Pons (tissue), 1 donor: ENCODE results near the gene GRM7.

Experiments used
- DNase-seq: peaks from one replicate; pipeline ENCODE4 v3.0.0-alpha.2; 2016; ENCODE audit warnings: low spot score

Gene GRM7

DNA sequence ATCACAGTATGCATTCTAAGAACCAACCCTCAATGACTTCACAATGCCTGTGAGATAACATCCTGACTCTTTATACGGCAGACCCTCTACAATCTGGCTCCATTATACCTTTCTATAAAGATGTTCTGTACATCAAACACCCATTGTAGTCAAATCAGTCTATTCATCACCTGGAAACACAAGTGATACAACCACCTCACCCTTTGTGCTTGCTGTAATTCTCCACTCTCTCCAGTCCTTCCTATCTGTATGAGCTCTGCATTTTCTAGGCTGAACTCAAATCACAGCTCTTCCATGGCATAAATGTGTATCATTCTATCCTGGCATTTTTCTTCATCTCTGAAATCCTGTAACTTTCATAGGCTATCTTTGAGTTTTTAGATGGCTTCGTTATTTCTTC is 539.4 kb downstream of the GRM7 start:
- DNase-seq = no peak

DNA sequence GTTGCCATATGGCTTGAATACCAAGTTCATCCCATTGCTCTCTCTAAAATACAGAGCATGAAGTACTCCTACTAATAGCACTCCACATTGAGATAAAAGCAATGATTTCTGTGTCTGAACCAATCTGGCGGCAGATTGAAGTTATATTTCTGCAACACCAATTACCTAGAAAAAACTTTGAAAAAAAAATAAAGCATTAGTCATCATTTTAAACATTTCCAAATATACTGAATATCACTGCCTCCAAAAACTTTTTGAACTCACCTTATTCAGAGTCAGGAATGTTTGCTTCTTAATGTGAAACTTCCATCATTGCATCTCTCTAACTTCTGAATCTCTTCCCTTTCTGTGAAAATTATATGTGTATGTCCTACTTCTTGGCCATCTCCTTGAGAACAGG is 540.5 kb downstream of the GRM7 start:
- DNase-seq = no peak

DNA sequence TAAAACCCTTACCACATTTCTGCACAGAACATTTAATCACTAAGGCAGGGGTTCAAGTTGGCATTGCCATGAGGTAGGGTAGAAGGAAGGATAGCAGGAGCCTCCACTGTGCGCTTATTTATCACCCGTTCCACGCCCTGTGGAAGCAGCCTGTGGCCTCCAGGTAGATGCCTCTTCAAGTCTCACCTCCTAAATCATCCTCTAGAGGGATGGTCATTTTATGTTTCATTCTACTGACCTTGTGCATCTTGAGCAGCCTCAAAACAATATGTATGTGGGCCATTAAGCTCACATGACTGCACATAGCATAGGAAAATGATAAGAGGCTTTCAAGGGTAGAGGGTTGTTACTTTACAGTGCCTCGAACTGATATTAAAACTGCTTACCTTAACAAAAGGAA is 546.2 kb downstream of the GRM7 start:
- DNase-seq = no peak

DNA sequence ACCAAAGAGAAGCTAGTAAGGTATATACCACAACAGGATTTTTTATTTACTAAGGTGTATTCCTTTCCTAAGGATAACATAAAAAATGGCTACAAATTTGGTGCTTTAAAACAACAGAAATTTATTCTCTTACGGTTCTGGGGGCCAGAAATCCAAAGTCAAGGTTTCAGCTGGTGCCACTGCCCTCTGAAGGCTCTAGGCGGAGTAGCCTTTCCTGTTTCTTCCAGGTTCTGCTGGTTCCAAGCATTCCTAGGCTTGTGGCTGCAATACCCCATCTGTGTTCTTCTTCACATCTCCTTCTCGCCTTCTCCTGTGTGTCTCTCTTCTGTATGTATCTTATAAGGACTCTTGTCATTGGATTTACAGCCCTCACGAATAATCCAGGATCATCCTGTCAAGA is 549.9 kb downstream of the GRM7 start:
- DNase-seq = no peak

DNA sequence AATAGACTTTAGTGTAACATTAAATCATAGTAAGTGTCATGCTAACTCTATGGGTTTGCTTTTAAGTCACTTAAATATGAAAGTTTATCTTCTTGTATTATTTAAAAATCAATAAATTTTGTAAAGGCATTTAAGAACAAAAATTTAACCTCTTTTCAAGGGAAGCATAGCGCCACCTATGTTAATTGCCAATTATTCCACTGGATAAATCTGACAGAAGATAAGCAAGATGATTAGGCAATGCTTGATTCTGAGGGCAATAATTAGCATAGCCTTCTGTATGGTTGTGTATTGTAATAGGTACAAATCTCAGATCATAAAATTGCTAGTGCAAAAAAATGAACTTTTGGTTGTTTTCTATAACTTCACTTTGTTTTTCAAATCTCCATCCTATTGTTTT is 560.1 kb downstream of the GRM7 start:
- DNase-seq = no peak

DNA sequence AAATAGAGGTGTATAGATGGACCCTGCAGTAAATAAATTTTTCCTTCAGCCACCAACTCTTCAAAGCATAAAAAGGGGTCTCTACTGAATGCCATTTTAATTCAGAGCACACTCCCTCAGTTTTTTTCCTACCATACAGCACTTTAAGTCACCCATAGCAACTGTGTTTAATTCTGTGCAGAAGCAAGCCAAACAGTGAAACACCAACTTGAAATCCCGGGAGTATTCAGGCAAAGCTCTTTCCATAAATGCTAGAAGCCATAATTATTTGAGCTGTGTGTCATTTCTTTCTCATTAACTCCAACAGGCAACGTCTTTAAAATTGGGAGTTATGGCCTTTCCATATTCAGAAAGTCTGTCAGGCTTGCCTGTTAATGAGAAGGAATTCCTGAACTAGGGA is 562.1 kb downstream of the GRM7 start:
- DNase-seq = no peak

DNA sequence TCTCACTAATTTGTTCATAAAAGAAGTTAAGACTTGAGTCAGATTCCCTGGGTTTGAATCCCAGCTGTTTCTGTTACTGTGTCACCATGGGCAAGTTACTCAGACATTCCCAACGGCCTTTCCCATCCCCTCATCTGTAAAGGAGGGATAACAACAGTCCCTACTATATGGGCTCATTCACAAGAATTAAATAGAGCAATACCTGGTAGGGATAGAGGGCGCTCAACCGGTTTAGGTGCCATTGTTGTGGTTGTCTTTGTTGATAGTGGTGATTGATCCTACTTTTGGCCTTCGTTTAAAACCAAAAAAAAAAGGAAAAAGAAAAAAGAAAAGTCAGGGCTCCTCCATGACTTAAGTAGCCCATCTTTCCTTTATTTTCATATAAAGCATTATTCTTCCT is 563.1 kb downstream of the GRM7 start:
- no peak for DNase-seq

DNA sequence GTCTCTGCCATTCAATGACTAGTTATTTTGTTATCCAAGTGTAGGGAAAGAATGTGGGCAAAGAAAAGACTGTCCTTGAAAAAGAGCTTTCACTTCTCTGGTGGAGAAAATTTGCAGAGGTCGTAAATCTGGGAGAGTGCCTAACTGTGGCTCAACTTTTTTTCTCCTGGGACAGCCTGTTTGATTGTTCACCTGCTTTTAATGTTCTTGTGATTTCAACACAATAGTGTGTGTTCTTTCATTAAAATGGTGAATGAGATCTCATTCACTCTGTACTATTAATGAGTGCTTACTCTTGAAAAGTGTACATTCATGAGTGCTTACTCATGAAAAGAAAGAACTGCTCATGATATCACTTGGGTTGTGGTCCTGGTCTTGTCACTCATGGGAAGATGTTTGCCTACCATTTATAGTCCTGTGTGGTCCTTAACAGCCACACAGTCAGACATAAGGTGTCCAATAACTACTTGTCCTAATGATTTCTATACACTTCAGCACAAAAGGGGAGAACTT is 567.3 kb downstream of the GRM7 start:
- no peak for DNase-seq

DNA sequence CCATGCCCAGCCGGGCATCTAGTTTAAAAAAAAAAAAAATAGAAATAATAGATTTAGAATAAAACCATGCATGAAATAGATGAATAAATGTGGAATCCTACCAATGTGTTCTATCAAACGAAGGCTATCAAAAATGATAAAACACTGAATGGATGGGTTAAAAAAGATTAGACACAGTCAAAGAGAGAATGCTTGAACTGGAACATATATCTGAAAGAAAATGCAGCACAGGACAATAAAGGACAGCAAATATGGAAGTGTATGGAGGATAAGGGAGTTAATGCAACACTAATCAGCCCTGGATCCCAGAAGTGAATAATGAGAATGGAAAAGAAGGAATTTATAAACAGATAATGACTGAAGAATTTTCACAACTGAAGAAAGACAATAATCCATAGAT is 571.7 kb downstream of the GRM7 start:
- DNase-seq = no peak

DNA sequence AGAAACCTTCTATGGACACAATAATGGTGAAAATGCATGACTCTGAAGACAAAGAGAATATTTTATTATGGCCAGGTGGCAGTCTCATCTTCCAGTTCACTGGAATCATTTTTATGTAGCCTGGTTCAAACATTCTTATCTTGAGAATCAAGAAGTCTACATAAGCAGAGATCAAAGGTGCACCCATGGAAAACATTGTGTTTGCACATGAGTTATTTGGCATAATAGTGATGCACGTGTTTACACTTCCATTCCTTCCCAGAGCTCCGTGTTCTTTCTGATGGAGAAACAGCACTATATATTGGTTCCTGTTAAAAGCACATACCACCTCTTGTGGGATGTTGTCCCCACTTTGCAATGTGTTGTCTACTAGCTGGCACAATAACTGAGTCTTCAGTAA is 572.2 kb downstream of the GRM7 start:
- no peak for DNase-seq

DNA sequence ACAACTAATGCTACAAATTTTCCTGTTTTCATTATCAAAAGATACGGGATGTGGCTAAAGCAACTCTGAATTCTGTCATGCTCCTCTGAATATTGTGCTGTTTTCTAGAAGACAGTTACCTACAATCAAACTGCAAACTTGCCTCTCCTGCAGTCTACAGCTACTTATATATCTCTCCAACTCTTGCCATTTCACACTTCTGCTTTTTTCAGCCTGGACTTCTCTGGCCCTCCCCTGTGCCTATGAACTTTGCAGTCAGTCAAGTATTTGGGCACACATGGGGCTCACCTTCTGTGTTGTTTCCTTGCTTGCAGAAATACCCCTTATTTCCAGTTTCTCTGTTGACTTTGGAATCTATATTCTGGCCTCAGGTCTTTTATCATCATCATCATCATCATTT is 575.6 kb downstream of the GRM7 start:
- no peak for DNase-seq

DNA sequence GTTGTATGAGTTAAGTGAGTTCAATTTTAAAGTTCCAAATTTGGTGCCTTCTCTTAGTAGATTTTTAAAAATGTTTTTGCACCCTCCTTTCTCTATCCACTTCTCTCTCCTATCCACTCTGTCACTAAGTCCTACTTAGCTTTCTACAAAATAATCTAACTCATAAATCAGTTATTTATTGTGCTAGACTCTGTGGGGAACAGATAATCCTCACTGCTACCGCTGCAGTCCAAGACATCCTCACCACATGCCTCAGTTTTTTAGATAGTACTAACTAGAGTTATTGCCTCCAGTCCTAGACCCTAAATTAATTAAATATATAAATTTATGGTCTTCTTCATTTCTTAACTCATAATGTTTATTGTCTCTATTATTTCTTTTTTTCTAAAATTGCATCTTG is 576.3 kb downstream of the GRM7 start:
- DNase-seq = no peak

DNA sequence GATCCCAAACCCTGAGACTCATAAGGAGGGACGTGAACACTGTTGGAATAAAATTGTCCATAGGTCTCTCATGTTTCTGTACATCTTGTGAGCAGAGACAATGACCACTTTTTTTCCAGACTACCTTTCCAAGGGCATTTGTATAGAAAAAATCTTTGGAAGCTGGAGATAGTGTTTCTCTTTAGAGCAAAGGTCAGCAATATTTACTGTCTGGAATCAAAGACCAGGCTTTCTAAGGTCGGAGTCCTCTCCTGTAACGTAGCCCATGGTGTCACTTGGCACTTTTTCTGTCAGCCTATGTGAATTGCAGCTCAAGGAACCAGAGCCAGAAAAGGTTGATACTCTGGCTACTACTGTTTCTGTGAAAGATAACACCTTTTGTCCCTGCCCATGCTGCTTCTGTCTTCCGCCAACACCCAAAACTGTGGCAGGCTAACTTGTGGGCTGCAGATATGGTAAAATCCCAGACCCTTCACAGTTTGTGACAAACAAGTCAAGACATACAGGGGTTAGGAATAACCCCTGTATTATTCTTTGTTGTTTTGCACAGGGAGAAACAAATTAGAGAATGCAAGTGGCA is 578.3 kb downstream of the GRM7 start:
- no peak for DNase-seq

DNA sequence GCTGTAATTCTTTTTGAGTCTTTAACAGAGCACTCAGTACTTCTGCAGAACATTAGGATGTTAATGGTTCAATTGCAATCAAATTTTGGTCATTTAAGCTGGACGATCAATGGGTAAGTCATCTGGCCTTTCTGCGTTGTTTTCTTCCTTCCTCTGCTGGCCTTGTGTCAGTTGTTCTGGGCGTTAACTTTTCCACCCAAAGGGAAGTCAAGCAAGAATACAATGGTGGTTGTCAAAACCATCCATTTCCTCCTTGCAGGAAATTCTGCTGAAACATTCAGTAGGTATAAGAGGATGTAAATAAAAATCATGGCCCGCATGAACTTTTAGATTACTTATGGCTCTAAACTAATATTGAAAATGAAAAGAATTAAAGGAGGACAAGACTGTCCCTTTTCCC is 584.0 kb downstream of the GRM7 start:
- DNase-seq = no peak

DNA sequence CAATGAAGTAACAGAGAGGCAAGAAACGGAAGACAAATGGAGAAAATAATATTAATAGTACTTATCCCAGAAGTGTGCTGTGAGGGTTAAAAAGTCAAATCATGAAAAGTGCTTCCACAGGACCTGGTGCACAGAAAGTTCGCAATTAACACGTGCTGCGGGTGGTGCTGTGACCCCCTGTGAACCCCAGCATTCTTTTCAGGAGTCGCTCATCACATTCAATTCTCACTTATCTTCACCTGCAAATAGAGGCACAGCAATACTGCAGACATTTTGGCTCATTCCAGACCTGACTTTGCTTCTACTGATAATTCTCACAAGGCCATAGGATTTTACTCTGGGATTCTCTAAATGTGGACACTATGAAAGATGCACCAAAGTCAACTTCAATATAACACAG is 584.4 kb downstream of the GRM7 start:
- DNase-seq = no peak

DNA sequence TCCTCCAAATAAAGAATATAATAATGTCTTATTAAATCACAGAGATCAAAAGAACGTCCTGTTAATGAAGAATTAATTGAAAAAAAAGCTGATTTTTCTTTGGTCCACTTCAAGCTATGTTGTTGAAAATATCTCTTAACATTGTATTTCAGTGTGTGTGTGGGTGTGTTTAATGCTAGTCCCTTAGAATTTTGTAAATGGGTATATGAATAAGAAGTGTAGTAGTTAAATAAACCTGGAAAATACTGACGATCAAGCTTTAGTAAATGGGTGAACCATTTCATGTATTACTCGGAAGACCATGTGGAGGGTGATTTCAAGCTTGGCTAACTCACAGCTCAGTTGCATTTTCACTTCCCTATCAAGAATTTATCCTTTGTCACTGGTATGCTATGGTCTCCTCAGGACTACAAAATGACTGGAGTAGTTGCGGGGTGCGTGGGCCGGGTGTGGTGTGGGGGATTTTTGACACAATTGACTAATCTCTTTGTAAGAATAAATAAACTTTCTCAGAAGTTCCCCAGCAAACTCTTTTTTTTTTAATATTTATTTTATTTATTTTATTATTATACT is 586.4 kb downstream of the GRM7 start:
- no peak for DNase-seq

DNA sequence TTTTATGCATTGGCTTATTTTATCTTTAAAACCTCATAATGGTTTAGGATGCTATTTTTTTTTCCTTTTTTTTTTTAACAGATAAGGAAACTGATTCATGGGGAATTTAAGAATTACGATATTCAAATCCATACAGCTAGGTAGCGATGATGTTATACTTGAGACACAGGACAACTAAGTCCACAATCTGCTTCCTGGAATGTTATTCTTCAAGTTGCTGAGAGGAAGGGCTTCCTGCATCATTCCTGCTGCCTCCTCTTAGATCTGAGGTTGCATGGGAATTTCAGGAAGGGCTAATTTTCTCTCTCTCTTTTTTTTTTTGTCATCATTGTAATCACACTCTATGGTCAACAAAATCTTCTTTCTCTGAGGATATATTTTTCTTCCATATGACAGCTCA is 595.5 kb downstream of the GRM7 start:
- no peak for DNase-seq

DNA sequence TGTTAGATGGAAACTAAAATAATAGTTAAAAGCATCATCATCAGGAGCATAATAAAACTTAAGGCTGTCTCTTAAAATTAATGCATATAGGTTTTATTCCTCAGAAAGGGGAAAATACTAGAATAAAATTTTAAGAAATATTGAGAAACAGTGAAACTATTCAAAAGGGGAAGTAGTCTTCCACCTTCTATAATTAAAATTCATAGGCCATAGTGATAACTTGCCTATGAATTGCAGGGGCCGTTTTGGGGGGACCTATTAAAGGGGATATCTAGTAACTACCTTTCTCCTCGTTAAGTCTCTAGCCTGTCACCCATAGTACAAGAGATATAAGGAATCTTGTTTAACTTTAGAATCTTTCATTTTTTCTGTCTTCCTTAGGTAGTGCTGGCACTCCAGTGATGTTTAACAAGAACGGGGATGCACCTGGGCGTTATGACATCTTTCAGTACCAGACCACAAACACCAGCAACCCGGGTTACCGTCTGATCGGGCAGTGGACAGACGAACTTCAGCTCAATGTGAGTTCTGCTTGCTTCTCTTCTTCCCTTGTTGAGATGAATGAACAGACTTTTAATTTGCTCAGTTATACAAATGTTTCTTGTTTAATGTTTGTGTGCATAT is 600.4 kb downstream of the GRM7 start:
- DNase-seq = no peak

DNA sequence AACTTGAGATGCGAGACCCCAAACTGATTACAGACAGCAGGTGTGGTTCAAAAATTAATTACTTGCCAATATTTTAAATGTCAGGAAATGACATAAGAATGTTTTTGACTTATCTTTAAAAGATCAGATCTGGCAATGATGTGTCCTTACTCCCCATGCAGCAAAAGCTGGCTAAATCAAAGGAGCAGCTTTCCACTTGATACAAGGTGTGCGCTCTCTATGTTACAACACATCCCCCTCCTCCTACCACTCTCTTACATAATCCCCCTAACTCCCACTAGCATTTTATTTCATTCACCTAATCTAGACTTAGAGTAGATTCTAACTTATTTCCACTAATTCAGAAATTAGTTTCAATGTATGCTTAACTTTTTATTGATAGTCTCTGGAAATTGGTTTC is 609.0 kb downstream of the GRM7 start:
- no peak for DNase-seq

DNA sequence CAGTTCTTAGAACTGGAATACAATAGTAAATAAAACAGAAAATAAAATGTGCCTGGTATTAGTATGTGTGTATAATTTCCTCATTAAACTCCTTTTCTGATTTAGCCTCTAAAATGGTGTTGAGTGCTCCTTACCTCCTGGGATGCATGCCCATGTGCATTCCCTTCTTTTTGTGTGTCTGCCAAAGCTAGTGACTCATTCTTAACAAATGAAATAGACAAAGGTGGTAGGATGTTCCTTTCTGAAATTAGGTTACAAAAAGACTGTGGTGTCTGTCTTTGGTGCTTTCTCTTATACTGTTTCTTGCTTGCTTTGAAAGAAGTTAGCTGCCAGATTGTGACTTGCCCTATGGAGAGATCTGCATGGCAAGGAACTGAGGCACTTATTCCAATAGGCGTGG is 623.7 kb downstream of the GRM7 start:
- DNase-seq = peak; percentile 19

DNA sequence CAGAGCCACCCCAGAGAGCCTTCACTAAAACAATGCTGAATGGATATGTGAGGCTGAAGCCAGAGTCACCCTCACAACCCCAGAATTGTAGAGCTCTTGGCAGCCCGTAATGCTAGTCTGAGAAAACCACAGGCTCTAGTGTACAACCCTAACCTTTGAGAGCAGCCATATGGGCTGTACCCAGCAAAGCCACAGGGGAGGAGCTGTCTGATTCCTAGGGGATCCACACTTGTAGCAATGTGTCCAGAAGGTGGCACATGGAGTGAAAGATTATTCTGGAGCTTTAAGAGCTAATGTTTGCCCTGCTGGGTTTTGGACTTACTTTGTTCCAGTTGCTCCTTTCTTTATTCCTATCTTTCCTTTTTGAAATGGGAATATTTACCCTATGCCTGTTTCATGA is 626.8 kb downstream of the GRM7 start:
- no peak for DNase-seq

DNA sequence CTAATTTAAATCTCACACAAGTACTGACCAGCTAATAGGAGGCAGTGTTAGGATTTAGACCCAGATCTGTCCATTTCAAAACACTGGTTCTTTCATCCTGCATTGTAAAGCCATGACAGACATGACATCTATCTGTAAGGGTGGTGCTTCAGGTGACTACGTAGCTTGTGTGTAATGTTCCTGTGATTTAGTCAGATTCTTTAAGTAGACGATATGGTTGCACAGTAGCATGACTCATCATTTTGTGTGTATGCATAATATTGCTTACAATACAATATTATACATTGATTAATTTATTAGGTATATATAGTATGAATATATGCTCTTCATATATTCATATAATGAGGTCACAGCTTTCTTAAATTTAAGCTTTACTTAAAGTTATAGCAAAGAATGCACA is 628.5 kb downstream of the GRM7 start:
- no peak for DNase-seq

DNA sequence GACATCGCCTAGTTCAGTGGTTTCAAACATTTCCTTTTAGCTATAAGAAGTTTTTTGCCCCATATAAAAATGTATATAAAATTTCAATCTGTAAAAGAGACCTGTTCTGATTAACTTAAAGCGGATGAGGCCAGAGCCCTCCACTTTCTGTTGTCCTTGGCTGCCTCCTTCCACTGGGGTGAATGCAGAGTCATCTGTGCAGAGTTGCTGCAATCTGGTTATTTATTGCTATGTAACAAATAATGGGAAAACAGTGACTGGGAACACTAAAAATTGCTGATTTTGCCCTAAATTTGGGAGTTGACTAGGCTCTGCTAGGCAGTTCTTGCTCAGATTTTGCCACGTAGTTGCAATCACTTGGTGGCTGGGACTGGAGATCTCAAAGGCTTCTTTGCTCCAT is 637.8 kb downstream of the GRM7 start:
- DNase-seq = no peak

DNA sequence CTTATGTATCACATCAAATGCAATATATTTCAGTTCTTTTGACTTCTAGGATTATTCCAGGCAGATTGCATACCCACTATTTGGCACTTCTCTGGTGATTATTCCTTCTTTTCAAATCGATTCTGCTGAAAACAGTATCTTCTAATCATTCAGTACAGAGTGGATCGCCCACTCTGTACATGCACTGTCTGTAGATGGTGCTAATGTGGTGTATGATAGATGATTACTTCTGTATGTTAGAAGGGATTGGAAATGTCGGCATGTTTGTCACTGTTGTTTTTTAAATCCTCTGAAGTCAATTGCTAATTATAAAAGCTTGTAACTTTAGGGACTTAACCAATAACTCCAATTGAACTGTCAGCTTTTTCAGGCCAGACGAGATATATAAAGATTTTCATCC is 642.5 kb downstream of the GRM7 start:
- DNase-seq = no peak
